Hypothalamus (tissue), 51 donors: ENCODE results near the gene ANXA4.

ENCODE experiments used
- DNase-seq, 51 donors: peaks; one replicate each; lab custom pipeline; 2025; lab: John Stamatoyannopoulos, UW

Gene ANXA4

DNA sequence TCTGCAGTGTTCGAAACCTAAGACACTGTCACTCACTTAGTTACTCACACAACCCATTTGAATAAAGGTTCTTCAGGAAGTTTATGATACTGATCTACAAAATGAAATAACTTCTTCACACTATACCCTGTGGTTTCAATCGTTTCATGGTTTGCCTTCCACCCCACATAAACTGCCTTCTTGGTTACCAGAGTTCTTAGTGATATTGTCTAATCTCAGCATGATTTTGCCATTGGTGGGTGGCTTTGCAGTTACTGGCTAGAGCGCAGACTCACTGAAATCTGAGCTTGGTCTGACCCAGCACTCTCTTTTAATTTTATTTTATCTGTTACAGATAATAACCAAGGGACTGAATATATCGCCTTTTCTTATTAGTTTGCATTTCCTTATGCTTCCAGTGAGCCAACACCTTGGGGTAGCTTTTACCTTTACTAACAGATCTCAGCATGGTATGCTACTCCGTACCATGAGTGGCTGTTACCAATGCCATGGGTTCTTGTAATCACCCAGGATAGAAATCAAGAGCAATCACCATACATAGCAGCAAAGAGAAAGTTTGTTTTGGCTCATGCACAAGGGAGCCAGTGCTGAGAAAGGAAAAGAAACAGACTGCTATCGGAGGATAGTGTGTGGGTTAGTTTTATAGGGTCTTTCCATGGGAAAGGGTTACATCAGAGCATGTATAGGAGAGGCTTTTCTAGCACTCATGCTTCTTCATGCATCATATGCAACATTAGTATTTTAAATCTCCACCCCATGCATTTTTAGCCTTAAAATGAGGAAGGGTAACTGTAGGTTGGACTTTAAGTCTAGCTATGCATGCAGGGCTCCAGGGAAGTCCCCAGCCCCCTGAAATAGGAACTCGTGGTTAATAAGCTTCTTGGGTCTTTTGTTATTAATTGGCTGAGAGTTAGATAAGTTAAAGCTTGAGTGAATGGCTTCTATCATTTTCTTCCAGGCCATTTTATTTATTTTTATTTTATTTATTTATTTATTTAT, 33.3 kb downstream of the ANXA4 start:
- no peak for DNase-seq

DNA sequence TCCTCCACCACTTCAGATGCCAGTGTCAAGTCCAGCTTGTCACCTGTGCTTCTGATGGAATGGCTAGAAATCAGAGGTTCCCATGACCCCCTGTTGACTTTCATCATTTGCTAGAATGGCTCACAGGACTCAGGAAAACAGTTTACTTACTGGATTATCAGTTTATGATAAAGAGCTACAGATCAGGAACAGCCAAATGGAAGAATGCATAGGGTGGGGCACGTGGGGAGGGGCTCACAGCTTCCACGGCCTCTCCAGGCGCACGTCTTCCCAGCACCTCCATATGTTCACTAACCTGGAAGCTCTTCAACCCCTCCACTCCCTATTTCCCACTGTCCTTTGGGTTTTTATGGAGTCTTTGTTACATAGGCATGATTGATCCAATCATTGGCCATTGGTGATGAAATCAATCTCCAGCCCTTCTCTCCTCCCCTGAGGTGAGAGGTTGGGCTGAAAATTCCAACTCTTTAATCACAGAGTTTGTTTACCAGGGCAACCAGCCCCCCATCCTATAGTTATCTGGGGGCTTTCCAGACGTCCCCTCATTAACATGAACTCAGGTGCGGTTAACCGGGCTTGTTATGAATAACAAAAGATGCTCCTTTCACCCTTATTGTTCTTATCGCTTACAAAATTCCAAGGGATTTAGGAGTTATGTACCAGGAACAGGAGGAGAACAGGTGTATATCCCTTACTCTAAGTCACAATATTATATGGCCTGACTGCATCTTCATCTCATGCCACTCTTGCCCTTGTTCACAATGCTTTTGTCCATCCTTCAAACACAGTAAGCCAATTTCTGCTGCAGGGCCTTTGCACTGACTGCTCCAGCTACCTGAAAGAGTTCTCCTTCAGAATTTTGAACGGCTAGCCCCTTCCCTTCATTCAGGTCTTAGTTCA, 35.2 kb downstream of the ANXA4 start:
- DNase-seq: no peak

DNA sequence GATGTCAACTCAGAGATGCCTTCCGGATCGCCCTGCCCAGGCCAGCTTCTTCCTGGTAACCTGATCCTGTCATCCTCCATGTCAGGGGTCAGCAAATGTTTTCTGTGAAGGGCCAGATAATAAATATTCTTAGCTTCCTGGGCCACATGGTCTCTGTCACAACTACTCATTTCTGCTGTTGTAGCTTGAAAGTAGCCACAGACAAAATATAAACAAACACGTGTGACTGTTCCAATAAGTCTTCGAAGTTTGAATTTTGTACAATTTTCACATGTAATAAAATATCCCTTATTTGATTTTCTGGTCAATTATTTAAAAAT, 35.8 kb downstream of the ANXA4 start:
- no peak for DNase-seq

DNA sequence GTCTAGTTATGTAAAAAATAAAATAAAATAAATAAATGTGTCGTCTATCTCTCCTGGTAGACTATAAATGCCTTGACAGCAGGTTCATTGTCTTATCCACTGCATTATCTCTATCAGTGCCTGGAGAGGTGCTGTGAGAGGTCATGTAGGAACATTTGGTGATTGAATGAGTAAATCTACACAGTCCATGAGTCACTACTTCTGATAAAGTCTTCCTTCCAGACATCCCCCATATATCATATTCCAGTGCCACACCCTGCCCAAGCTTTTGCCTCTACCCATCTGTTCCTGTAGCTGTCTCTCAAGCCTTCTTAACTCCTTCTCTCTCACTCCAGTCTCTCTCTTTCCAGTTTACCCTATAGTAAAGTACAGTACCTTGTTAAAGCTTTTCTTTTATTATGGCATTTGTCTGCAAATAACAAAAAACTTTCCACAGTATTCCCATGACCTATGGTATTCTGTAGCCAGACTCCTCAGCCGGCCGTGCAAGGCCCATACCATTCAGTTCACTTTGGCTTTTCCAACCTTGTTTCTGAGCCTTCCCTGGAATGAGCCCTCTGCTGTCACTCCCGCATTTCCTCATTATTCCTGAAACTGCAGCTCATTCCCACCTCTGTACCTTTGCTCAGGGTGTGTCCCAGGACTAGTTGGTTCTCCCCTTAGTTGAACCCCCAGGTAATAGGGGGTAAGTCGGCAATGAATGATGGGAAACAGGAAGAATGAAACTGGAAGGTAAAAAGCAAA, 37.5 kb downstream of the ANXA4 start:
- DNase-seq: no peak

DNA sequence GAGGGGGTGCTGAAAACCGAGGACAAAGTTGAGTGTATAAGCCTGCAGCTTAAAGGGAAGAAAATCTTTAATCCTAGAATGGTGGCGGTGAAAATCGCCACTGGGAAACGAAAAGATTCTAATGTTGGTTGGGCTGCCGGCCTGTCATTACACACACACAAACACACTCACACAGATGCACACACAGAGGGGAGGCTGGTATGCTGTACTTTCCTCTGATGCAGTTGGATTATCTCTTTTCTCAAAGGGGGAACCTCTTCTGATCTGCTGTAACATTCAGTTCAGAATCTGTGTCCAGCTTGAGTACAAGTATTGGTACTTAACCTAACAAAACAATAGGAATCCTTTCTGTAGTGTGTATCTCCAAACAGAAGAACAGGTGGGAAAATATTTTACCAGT, 39.0 kb downstream of the ANXA4 start:
- DNase-seq: no peak

DNA sequence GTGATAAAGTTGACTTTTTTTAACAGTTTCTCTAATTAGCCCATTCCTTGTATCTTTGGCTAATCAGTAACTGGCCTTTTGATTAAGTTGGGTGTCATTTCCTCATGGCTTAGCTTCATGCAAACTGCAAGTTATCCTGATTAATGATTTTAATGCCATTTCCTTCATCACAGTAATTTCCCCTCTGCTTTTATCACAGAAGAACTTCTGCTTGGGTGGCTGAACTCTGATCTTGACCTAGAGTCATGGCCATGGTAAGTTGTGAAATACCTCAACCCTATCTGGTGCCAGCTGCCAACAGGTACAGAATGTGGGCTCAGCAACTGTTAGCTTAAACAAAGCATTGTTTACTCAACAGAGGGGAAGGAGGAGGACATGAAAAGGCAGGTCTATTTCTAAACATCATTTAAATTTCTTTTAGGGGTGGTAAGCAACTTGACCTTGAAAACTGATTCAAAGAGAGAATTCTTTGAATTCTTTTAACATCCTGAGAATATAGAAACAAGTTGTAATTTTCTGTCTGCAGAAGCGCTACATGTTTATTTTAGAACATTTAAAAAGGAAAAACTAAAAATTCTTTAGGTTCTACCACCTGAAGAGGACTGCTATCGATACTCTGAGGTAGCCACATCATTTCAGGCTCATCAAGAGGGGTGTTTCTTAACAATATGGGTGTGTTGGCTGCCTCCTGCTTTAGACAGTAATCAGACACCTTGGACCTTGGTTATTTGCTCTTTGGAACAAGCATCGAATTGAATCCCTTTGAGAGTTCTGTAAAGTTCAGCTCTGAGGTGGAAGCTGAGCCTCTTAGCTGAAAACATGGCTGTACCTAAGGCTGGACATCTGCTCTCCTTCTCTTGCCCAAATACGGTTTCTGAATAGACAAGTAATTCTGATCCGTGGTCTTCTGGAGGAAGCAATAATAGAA, 39.7 kb downstream of the ANXA4 start:
- no peak for DNase-seq

DNA sequence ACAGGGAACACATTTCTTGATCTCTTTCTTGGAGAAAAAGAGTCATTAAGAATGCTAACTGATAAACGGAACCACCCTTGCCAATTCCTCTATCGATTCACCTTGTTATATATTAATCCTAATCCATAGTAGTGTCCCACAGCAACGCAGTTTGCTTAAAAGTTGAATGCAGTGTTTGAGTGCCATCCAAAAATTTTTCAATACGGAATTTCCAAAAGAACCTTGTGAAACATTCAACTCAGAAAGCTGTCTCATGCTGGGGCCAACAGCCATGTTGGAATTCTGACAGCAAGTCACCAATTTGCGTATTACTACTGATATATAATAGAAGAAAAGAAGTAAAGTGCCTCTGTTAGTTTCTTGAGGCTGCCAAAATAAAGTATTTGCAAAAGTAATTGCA, 42.3 kb downstream of the ANXA4 start:
- DNase-seq: no peak

DNA sequence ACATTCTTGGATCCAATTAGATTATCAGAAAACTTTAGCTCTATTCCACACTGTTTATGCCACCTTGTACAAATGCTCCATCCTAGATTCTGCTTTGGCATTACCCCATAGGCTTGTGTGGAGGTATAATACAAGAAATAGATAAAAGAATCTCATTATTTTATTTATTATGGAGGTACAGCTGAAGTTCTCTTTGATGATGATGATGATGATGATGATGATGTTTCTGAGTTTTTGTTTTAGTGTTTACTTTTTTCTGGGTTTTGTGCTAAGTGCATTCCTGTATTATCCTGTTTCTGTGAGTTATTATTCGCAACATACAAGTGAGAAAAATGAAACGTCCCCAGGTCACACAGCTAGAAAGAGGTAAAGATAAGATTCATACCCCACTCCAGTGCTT, 43.4 kb downstream of the ANXA4 start:
- no peak for DNase-seq

DNA sequence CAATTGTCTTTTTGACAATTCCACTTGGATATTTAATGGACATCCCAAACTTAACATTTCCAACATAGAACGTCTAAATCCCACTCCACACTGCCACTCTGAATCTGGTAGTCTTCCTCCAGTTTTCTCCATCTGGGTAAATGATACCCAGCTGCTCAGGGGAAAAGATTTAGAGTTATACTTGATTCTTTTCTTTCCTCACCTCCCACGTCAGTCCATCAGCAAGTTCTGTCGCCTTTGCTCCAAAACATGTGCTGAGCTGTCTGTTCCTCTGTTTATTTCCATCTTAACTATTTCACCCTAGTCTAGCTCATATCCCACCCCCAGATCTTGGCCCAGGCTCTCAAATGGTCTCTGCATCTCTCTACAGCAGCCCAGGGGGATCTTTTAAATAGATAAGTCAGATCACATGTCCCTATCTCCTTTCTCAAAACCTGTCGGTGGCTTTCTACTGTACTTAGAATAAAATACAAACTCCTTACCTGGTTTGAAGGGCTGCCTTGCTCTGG, 44.2 kb downstream of the ANXA4 start:
- no peak for DNase-seq

DNA sequence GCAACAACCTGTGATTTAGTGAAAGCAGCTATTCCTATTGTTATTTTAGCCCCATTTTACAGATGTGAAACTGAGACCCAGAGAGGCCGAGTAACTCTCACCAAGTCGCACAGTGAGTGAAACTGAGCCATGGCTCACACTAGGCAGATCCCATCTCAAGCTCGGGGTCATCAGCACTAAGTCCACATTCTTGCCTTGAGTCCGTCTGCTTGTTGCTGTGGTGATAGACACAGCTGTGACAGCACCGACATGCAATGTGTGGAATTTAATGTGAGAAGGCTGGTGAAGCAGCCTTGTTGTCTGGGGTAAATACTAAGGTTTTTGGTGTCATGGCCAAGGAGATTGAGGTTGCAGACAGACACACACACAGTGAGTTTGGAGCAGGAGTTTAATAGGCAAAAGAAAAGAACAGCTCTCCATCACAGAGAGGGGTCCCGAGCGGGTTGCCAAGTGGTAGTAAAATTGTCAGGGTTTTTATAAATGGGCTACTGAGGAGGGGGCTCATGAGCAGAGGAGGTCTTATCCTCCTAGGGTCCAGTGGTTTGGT, 47.3 kb downstream of the ANXA4 start:
- DNase-seq: no peak

DNA sequence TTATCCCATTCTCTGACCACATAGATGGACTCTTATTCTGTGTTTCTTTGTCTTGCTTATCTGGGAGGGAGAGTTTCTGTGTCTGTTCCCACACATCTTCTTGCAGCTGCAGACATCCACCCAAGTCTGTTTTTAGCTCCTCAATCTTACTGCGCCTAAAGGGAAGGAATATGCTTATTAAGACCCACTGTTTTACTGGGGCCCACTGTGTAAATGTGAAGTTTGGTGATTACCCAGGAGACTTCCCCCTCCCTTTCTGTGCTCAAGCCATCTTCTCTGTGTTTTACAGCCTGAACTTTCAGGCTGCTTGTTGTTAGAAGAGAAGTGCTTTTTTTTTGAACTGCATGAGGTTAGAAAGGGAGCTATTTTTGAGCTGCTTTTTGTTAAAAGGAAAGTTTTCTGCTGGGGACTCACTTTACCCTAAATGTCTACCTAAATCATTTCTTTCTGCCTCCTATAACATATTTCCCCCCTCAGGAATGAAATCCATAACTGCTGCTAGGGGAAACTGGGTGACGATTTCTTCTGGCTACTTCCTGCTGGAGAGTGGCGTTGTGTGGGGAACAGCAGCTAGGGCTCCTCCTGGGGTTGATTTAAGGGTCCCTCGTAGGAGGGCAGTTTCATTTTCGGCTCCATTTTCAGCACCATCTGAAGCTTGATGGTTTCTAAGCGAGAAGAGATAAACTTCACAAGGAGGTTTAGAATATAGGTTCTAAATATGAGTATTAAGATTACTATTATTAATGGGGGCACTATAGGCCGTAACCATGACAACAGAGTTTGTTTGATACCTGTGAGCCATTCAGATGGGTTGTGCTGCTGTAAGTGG, 48.1 kb downstream of the ANXA4 start:
- peak in 3 of 51 donors; percentile 8 to 68 (median 23) for DNase-seq

DNA sequence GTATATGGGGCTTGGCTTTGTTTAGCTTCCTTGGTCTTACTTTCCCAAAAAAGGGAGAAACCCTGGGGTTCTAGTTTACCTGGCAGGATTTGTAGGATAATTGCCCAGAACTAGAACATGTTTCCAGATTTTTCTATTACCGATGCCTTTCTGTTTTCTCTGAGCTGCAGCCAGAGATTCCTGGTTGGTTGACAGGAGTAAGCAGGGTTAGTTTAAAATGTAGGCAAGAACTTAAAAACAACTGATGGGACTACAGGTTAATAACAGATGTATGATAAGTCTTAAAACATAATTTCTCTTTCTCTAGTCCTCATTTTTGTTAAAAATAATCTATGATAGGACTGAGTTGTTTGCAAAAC, 48.6 kb downstream of the ANXA4 start:
- DNase-seq: no peak

DNA sequence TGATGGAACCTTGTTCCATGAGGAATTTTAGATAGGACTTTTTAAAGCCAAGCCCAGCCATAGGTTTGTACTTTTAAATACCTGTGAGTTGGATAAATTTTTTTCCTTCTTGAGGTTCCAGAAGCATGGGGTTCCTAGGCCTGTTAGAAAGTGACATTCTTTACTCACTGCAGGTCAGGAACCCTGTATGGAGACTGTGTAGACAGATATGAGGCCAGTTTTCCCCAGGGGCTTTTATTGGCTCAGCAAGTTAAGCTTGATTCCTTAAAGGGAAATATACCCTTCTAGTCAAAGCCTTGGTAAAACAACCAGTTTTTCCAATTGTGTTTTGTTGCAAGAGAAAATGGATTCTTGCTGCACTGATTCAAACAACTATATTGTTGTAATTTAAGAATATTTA, 49.1 kb downstream of the ANXA4 start:
- no peak for DNase-seq

DNA sequence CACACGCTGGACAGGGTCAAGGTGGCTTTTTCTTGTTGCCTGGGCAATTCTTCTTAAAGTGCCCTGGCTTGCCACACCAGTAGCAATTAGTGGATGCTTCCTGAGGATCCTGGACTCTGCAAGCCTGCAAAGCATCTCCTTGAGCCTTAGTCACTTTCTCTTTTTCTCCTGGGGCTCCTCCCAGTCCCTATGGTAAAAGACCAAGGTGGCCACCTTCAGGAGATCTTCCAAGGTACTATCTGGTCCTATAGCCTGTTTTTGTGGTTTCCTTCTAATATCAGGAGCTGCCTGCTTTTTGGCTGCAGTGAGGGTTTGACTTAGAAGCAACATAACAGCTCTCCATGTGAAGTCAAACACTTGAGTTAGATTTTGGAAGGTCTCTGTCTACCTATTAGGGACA, 54.2 kb downstream of the ANXA4 start:
- no peak for DNase-seq

DNA sequence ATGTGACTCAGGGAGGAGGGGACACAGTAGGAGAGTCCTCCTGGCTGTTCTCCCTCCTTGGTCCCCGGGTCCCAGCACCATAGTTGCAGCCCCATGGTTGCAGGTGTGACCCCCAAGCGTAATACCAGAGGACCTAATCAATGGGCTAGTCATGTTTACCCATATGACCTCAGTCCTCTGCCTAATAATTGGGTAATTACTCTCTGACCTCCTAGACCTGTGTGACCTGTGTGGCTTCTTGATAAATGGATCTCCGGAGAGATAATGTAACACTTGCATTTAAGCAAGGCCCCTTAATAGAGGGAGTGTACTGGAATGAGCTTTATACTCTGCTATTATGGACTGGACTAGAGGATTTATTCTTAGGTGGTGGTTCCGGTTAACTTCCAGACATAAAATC, 55.3 kb downstream of the ANXA4 start:
- no peak for DNase-seq

DNA sequence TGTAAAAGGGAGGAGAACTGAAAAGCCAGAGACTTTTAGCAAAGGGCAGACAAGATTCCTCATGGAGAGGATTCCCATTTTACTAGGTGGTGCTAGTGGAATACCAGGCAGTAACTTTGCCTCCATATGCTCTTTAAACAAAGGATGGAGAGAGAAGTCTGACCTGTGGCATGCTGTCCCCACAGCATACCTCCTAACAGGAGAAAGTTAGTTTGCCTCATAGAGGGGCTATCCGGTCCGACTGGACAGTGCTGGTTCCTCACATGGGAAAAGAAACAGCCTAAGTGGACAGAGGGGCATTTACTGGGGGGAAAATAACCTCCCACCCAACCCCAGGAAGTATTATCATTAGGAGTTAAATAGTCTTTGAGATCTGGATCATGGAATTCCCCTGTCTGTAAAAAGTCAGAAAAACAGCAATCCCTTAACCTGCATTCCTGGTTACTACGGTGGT, 55.9 kb downstream of the ANXA4 start:
- DNase-seq: no peak

DNA sequence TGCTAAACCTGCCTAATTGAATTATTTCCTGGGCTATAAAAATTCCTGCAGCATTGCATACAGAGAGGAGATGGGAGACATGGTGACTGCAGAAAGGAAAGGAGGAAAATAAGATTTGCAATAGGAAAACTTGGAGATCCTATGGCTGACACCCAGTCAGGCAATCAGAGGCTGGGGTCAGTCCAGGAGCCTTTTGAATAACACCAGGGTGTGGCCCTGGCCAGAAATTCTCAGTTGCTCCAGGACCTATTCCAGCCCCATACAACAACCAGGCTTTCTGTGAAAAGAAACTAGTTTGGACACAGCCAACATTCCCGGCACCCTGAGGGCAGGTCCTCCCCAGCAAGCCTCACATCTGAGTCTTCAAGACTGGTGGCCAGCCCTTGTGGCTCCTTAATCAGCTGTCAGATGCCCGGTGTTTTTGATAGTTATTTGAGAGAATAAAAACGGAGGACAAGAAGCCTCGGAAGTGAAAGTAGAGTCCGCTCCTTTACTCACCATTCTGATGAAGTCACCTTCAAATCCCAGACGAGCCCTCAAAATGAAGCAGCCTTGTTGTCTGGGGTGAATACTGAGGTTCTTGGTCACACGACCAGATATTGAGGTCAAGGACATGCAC, 56.5 kb downstream of the ANXA4 start:
- peak in 1 of 51 donors; percentile 14 for DNase-seq
